HG02763 (cell line): ENCODE results near the gene KHDC4.

Experiments
- ATAC-seq: cut with Tn5 transposase; IDR thresholded peaks from one replicate; pipeline ENCODE4 v1.9.1; 2021; ENCODE audit warnings: mild to moderate bottlenecking, moderate library complexity; ENCODE audit not compliant: unreplicated experiment

Gene KHDC4

GRCh38 chr1:155877945-155878344 lies 56.3 kb downstream of the KHDC4 start:
- ATAC-seq = no peak

DNA sequence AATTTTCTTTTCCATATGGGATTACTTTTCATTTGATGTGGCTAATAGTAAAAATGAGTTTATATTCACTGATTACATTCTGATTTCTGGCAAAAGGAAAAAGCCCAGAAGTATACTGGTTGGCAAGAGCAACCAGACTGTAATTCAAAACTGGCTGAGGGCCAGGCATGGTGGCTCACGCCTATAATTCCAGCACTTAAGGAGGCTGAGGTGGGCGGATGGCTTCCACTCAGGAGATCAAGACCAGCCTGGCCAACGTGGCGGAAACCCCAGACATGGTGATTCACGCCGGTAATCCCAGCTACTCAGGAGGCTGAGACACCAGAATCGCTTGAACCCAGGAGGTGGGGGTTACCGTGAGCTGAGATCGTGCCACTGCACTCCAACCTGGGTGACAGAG lies 60.4 kb downstream of the KHDC4 start:
- no peak for ATAC-seq

- no peak for ATAC-seq
Measured at GRCh38 chr1:155872527-155872926, 61.7 kb downstream of the KHDC4 start.

DNA sequence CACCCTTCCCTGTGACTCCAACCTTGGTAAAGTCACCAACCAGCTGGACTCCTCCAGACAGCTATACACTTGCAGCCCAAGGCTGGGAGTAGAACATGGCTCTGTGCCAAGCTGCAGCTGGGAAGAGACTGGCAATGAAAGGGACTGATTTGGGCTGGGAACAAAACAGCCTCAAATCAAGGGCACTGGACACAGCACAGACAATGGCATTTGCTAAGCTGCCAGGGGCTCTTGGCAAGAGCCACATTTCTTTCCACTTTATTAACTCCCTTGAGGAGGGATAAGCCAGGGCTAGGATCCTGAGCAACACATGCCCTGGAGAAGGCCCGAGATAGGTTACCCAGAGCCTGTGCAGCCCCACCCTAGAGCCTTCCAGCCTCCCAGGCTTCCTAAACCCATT lies 62.8 kb downstream of the KHDC4 start:
- ATAC-seq = no peak

DNA sequence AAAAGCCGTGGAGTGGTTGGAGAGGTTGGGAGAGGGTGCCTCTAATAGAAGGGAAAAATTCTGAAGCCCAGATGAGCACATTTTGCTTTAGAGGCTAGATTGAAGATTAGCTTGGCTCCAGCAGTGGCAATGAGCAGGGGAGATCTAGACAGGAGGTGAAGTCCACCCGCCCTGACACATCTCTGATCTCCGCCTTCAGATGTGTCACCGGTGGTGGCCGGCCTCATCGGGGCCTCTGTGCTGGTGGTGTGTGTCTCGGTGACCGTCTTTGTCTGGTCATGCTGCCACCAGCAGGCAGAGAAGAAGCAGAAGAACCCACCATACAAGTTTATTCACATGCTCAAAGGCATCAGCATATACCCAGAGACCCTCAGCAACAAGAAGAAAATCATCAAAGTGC lies 66.4 kb downstream of the KHDC4 start:
- ATAC-seq = no peak

- ATAC-seq = no peak
Measured at GRCh38 chr1:155864393-155864792, 69.8 kb downstream of the KHDC4 start.
